Ovary (tissue), 9 donors: ENCODE data around the gene PPFIBP2. TPM values are rescaled to one million over a fixed set of nuclear protein-coding genes. Genes with fewer than 3 reads are reported as not detected.

Experiments
- DNase-seq, 5 donors: peaks; one replicate each; pipeline ENCODE4 v3.0.0-alpha.2; 2019 to 2020
- H3K27ac ChIP-seq, 2 donors: fragments of 200-600 bp; one replicate each; pipeline versions ENCODE4 v1.5.1 to v1.8.0; 2019 to 2022
- H3K27me3 ChIP-seq: fragments of 200-600 bp; one replicate; pipeline ENCODE4 v1.8.0; 2022
- H3K36me3 ChIP-seq: fragments of 200-600 bp; sonication (generic); one replicate; pipeline ENCODE4 v1.5.1; 2019
- H3K4me1 ChIP-seq: one replicate; pipeline ENCODE4 v1.8.1; 2013; ENCODE audit warnings: mild to moderate bottlenecking, moderate library complexity; ENCODE audit not compliant: insufficient read depth
- H3K4me3 ChIP-seq: fragments of 200-600 bp; sonication (generic); one replicate; pipeline ENCODE4 v1.5.1; 2017
- H3K9me3 ChIP-seq, 2 donors: fragments of 200-600 bp in 1 of 2; sonication (generic) in 1 of 2; one replicate each; pipeline versions ENCODE4 v1.5.1 to v1.8.1; 2013 to 2019; ENCODE audit warnings: mild to moderate bottlenecking in 1 of 2, moderate library complexity in 1 of 2
- CTCF ChIP-seq, 3 donors: fragments of 450-650 bp in 2 of 3; fragments of 200-600 bp in 1 of 3; IDR thresholded peaks; one replicate each; pipeline versions ENCODE4 v1.5.1 to v1.8.0; 2016 to 2022; ENCODE audit warnings: antibody characterized with exemption in 3 of 3, mild to moderate bottlenecking in 1 of 3
- EP300 ChIP-seq: sonication (generic); formaldehyde crosslinking; IDR thresholded peaks from one replicate; pipeline ENCODE4 v1.6.1; 2017; ENCODE audit warnings: antibody characterized with exemption
- POLR2A ChIP-seq: fragments of 450-650 bp; IDR thresholded peaks from one replicate; pipeline ENCODE4 v1.6.1; 2017; ENCODE audit warnings: antibody characterized with exemption, mild to moderate bottlenecking, moderate library complexity
- WGBS, 3 donors: extraction: QIAGEN DNeasy Blood & Tissue Kit in 1 of 3; methylation state at CpG; one replicate each; pipeline versions ENCODE4 v1.1.5 to v1.1.7; 2013 to 2017; 5-methylcytosine and 5-hydroxymethylcytosine counted together
- intact Hi-C, 4 donors: fragments of 100-400 bp; cut with DNase I; formaldehyde crosslinking; loops; one replicate each; pipeline versions ENCODE4 v1.11.0 to v1.15.1; 2022 to 2023
- polyA plus RNA-seq, 2 donors: library from polyadenylated mRNA; stranded (reverse); fragments of 200-250 nt in 1 of 2; fragments of 350-450 nt in 1 of 2; fragmentation: Illumina TruSeq in 1 of 2; extraction: RNeasy Lipid Tissue Mini Kit (QIAGEN cat#74804) in 1 of 2; gene quantifications; one replicate each; pipeline ENCODE4 v1.2.3, GENCODE V29; 2013 to 2014
- total RNA-seq, 7 donors: library from RNA; depleted of rRNA in 2 of 7; stranded (reverse); fragments of >200 nt in 2 of 7; fragmentation: NEBNext Ultra II Directional in 3 of 7; extraction: Animal tissue kit (Norgen Biotek cat#: 25700) in 3 of 7; gene quantifications; one replicate each; pipeline versions ENCODE4 v1.1.0 to v1.2.4, GENCODE V29; 2016 to 2023
- donor health status: DM: no; HTN: no; CAD: no; lungs with moderate emphysema.
- donor health status: DM: no; HTN: no; CAD: no.
- donor health status: Bipolar disorder and iron deficiency.
- donor health status: DM: yes; HTN: yes; CAD: no.
- donor health status: DM: no; HTN: no; CAD: no.
- donor health status: DM: yes; HTN: yes; CAD: no.

The PPFIBP2 gene
- total and polyA plus RNA-seq, 9 donors, result 9.6 to 36.2 (median 20.7) TPM

- no peaks in the 10 kb centered on the region for H3K27me3 ChIP-seq
- no peak for DNase-seq
- H3K9me3 ChIP-seq, result no peaks in the 10 kb centered on the region
- 96 to 98% (median 98%) methylated on average over 3 of the region's 3 CpGs for WGBS, 3 donors
- peaks cover 4% of the 10 kb centered on the region for H3K4me1 ChIP-seq
- intact Hi-C loops, result no loop called here
- H3K27ac ChIP-seq, result no peak overlapping the region
- no peaks in the 10 kb centered on the region for H3K36me3 ChIP-seq
- H3K4me3 ChIP-seq, result no peak overlapping the region
- TF ChIP-seq CTCF (IDR thresholded peaks at IDR 0.05) (no peak), POLR2A (no peak), EP300 (no peak)
These were observed 96.6 kb downstream of the PPFIBP2 start for GRCh38 chr11:7610393-7610792.

GRCh38 chr11:7611411-7611810 is 97.6 kb downstream of the PPFIBP2 start:
- no peak overlapping the region for H3K4me3 ChIP-seq
- no peak for DNase-seq
- no peak for TF ChIP-seq EP300
- TF ChIP-seq POLR2A, result no peak
- TF ChIP-seq CTCF (IDR thresholded peaks at IDR 0.05), result no peak
- peaks cover 2% of the 10 kb centered on the region for H3K4me1 ChIP-seq
- H3K9me3 ChIP-seq, result no peaks in the 10 kb centered on the region
- intact Hi-C loops, result no loop called here
- no peak overlapping the region for H3K27ac ChIP-seq
- 74 to 79% (median 78%) methylated on average over 1 of the region's 1 CpG for WGBS, 3 donors
- H3K27me3 ChIP-seq, result no peaks in the 10 kb centered on the region
- H3K36me3 ChIP-seq, result no peaks in the 10 kb centered on the region

GRCh38 chr11:7612056-7612660 is 98.4 kb downstream of the PPFIBP2 start:
- Histone ChIP-seq H3K36me3 (no peaks in the 10 kb centered on the region), H3K4me3 (no peak overlapping the region), H3K4me1 (peaks cover 2% of the 10 kb centered on the region), H3K27me3 (no peaks in the 10 kb centered on the region), H3K9me3 (no peaks in the 10 kb centered on the region), H3K27ac (no peak overlapping the region)
- intact Hi-C loops, result no loop called here
- WGBS, 3 donors, result 45 to 56% (median 46%) methylated on average over 7 of the region's 7 CpGs
- no peak for DNase-seq
- TF ChIP-seq EP300 (no peak), POLR2A (no peak), CTCF (IDR thresholded peaks at IDR 0.05) (no peak)

GRCh38 chr11:7612661-7613393 is 99.0 kb downstream of the PPFIBP2 start:
- no peak for DNase-seq
- WGBS, 3 donors, result 31 to 37% (median 34%) methylated on average over 4 of the region's 4 CpGs
- Histone ChIP-seq H3K27me3 (no peaks in the 10 kb centered on the region), H3K4me1 (peaks cover 2% of the 10 kb centered on the region), H3K4me3 (no peak overlapping the region), H3K27ac (no peak overlapping the region), H3K36me3 (no peaks in the 10 kb centered on the region), H3K9me3 (no peaks in the 10 kb centered on the region)
- intact Hi-C loops, result no loop called here
- TF ChIP-seq CTCF (IDR thresholded peaks at IDR 0.05), result no peak
- TF ChIP-seq POLR2A, result no peak
- no peak for TF ChIP-seq EP300
